Gastrocnemius medialis (tissue), 4 donors: ENCODE data around the gene SAMD11. TPM values are rescaled to one million over a fixed set of nuclear protein-coding genes. Genes with fewer than 3 reads are reported as not detected.

ENCODE experiments used
- ATAC-seq, 2 donors: fragments of 150-250 bp; one replicate each; pipeline ENCODE4 v1.9.1; 2016
- DNase-seq, 2 donors: peaks; one replicate each; pipeline ENCODE4 v3.0.0-alpha.2; 2019
- H3K27ac ChIP-seq, 4 donors: fragments of 200-600 bp; sonication (generic); 1 replicate in 1 of 4; 2 replicates in 3 of 4; pipeline ENCODE4 v1.5.1; 2016 to 2018; ENCODE audit warnings: mild to moderate bottlenecking in 2 of 4, moderate library complexity in 1 of 4
- H3K27me3 ChIP-seq, 3 donors: fragments of 200-600 bp; sonication (generic) in 2 of 3; 1 replicate in 1 of 3; 2 replicates in 2 of 3; pipeline versions ENCODE4 v1.5.1 to v1.6.0; 2016 to 2019; ENCODE audit warnings: mild to moderate bottlenecking in 1 of 3, moderate library complexity in 1 of 3
- H3K36me3 ChIP-seq, 2 donors: fragments of 200-600 bp; sonication (generic) in 1 of 2; one replicate each; pipeline ENCODE4 v1.5.1; 2017 to 2018
- H3K4me1 ChIP-seq, 2 donors: fragments of 200-600 bp; sonication (generic) in 1 of 2; one replicate each; pipeline ENCODE4 v1.5.1; 2016 to 2017; ENCODE audit warnings: mild to moderate bottlenecking in 2 of 2
- H3K4me3 ChIP-seq, 4 donors: fragments of 200-600 bp; sonication (generic) in 3 of 4; 1 replicate in 1 of 4; 2 replicates in 3 of 4; pipeline ENCODE4 v1.5.1; 2016 to 2019; ENCODE audit warnings: mild to moderate bottlenecking in 2 of 4
- H3K9me3 ChIP-seq, 3 donors: fragments of 200-600 bp; sonication (generic) in 2 of 3; 1 replicate in 1 of 3; 2 replicates in 2 of 3; pipeline ENCODE4 v1.5.1; 2016 to 2019
- CTCF ChIP-seq, 5 experiments: fragments of 450-650 bp in 3 of 5; fragments of 200-600 bp in 2 of 5; sonication (generic) in 2 of 5; IDR thresholded peaks in 4 of 5; conservative IDR thresholded peaks in 1 of 5; 1 replicate in 4 of 5; 2 replicates in 1 of 5; pipeline ENCODE4 v1.5.1; 2016 to 2019; ENCODE audit warnings: antibody characterized with exemption in 5 of 5, mild to moderate bottlenecking in 3 of 5, moderate library complexity in 3 of 5
- POLR2A ChIP-seq, 2 donors: fragments of 450-650 bp; IDR thresholded peaks; one replicate each; pipeline ENCODE4 v1.6.1; 2017; ENCODE audit warnings: antibody characterized with exemption in 2 of 2, mild to moderate bottlenecking in 2 of 2, moderate library complexity in 2 of 2
- in situ Hi-C, 4 donors: fragments of 200-750 bp; cut with MboI; loops; one replicate each; pipeline versions ENCODE4 v1.15.0 to v1.8.0; 2017; ENCODE audit warnings: low sequenced_read_pairs in 4 of 4
- intact Hi-C: fragments of 100-400 bp; cut with DNase I; formaldehyde crosslinking; loops from one replicate; pipeline ENCODE4 v1.15.1; 2023; ENCODE audit warnings: low total_unique reads
- total RNA-seq, 4 donors: library from RNA; depleted of rRNA; stranded (reverse); fragments of >200 nt; gene quantifications; one replicate each; pipeline versions ENCODE4 v1.1.0 to v1.2.3, GENCODE V29; 2016

Gene SAMD11
- total RNA-seq, 4 donors from 2014 or later = 0.17 to 0.38 TPM; not detected in 2

- intact Hi-C loops (no loop called here), in situ Hi-C loops (no loop called here)
Observed at GRCh38 chr1:972726-973458, 49.2 kb downstream of the SAMD11 start.

GRCh38 chr1:973459-974292 is 50.0 kb downstream of the SAMD11 start:
- ATAC-seq (peak in 1 of 2 donors; percentile 1), DNase-seq (peak in 1 of 2 donors; percentile 45)
- Histone ChIP-seq H3K4me3 (no peak overlapping the region), H3K27ac (peak overlapping the region in 2 of 4 donors; percentile 93 to 94), H3K27me3 (peaks cover 6 to 18% (median 14%) of the 10 kb centered on the region in 3 donors), H3K4me1 (peaks cover 5 to 41% of the 10 kb centered on the region in 2 donors), H3K36me3 (no peaks in the 10 kb centered on the region), H3K9me3 (no peaks in the 10 kb centered on the region)
- in situ Hi-C loops (no loop called here), intact Hi-C loops (no loop called here)
- TF ChIP-seq POLR2A (IDR thresholded peaks at IDR 0.05) (no peak), CTCF (IDR thresholded peaks at IDR 0.05 in 4 of 5, conservative IDR thresholded peaks at IDR 0.05 in 1 of 5) (no peak)

More at GRCh38 chr1:972726-973458, 49.2 kb downstream of the SAMD11 start:
- TF ChIP-seq CTCF (IDR thresholded peaks at IDR 0.05 in 4 of 5, conservative IDR thresholded peaks at IDR 0.05 in 1 of 5) (no peak), POLR2A (IDR thresholded peaks at IDR 0.05) (no peak)
- H3K36me3 ChIP-seq = no peaks in the 10 kb centered on the region
- peaks cover 6 to 23% (median 17%) of the 10 kb centered on the region in 3 donors for H3K27me3 ChIP-seq
- DNase-seq (peak in 1 of 2 donors; percentile 68), ATAC-seq (peak in 1 of 2 donors; percentile 17)
- H3K4me3 ChIP-seq = no peak overlapping the region
- no peaks in the 10 kb centered on the region for H3K9me3 ChIP-seq
- peak overlapping the region in 2 of 4 donors; percentile 93 to 94 for H3K27ac ChIP-seq
- peaks cover 0 to 33% of the 10 kb centered on the region in 2 donors for H3K4me1 ChIP-seq

DNA sequence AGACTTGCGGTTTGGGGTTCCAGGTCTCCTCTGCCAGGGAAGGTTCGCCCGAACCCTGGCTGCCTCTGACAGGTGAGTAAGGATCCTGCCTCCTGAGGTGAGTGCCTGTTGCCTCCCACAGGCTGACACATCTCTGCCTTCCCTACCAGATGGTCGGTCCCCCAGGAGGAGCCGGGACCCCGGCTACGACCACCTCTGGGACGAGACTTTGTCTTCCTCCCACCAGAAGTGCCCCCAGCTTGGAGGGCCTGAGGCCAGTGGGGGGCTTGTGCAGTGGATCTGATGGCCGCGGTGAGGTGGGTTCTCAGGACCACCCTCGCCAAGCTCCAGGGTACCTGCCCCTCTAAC is 50.5 kb downstream of the SAMD11 start:
- Histone ChIP-seq H3K4me3 (no peak overlapping the region), H3K36me3 (no peaks in the 10 kb centered on the region), H3K9me3 (no peaks in the 10 kb centered on the region), H3K27ac (peak overlapping the region in 2 of 4 donors; percentile 93 to 94), H3K27me3 (peaks cover 6 to 14% (median 12%) of the 10 kb centered on the region in 3 donors), H3K4me1 (peaks cover 7 to 44% of the 10 kb centered on the region in 2 donors)
- intact Hi-C loops (no loop called here), in situ Hi-C loops (no loop called here)
- DNase-seq (no peak), ATAC-seq (no peak)
- TF ChIP-seq POLR2A (IDR thresholded peaks at IDR 0.05) (no peak), CTCF (IDR thresholded peaks at IDR 0.05 in 4 of 5, conservative IDR thresholded peaks at IDR 0.05 in 1 of 5) (no peak)

DNA sequence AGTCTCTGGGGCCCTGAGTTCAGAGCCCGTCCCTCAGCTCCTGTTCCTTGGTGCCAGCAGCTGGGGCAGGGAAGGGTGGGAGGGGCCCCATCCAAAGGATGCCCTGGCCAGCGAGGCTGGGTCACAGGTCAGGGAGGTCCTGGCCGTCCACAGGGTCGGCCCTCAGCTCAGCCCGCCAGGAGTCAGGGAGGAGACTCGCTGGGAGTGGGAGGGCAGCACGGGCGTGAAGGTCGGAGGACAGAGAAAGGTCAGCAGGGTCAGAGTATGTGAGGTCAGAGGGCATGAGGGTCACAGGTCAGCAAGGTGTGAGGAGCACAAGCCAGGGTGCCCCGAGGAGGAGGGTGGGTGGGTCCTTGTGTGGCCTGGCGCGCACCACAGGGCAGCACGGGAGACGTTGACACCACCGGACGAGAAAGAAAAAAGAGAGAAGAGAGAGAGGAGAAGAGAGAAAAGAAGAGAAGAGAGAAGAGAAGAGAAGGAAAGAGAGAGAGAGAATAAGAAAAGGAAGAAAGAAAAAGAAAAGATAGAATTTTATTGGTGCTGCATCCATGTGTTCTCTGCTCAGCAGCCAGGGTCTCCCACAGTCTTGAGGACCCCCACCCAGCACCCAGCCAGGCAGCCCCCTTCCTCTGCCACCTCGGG is 51.1 kb downstream of the SAMD11 start:
- Histone ChIP-seq H3K4me3 (no peak overlapping the region), H3K27ac (peak overlapping the region; percentile 88 to 94 (median 91)), H3K4me1 (peaks cover 12 to 44% of the 10 kb centered on the region in 2 donors), H3K9me3 (no peaks in the 10 kb centered on the region), H3K27me3 (peaks cover 6 to 14% (median 12%) of the 10 kb centered on the region in 3 donors), H3K36me3 (no peaks in the 10 kb centered on the region)
- no peak for ATAC-seq
- intact Hi-C loops (no loop called here), in situ Hi-C loops (no loop called here)
- peak in 1 of 2 donors; percentile 58 for DNase-seq
- TF ChIP-seq CTCF (IDR thresholded peaks at IDR 0.05 in 4 of 5, conservative IDR thresholded peaks at IDR 0.05 in 1 of 5) = no peak
